GM18868 (cell line): ENCODE measurements around the gene ITGB7.
A peak's percentile ranks its signal among the peaks of the same experiment; 100 is the strongest.

ENCODE experiments used
- ATAC-seq: cut with Tn5 transposase; IDR thresholded peaks from one replicate; pipeline ENCODE4 v1.9.1; 2021; ENCODE audit warnings: mild to moderate bottlenecking, moderate library complexity; ENCODE audit not compliant: unreplicated experiment

The ITGB7 gene

GRCh38 chr12:53198486-53199110, 8.5 kb downstream of the ITGB7 start:
- ATAC-seq, result no peak

- ATAC-seq, result no peak
These were observed 9.9 kb downstream of the ITGB7 start for GRCh38 chr12:53197011-53197640.

GRCh38 chr12:53196486-53196885, 10.6 kb downstream of the ITGB7 start:
- no peak for ATAC-seq

GRCh38 chr12:53195516-53196420, 11.3 kb downstream of the ITGB7 start:
- ATAC-seq, result no peak

- no peak for ATAC-seq
These were observed 12.1 kb downstream of the ITGB7 start for GRCh38 chr12:53194973-53195372.

DNA sequence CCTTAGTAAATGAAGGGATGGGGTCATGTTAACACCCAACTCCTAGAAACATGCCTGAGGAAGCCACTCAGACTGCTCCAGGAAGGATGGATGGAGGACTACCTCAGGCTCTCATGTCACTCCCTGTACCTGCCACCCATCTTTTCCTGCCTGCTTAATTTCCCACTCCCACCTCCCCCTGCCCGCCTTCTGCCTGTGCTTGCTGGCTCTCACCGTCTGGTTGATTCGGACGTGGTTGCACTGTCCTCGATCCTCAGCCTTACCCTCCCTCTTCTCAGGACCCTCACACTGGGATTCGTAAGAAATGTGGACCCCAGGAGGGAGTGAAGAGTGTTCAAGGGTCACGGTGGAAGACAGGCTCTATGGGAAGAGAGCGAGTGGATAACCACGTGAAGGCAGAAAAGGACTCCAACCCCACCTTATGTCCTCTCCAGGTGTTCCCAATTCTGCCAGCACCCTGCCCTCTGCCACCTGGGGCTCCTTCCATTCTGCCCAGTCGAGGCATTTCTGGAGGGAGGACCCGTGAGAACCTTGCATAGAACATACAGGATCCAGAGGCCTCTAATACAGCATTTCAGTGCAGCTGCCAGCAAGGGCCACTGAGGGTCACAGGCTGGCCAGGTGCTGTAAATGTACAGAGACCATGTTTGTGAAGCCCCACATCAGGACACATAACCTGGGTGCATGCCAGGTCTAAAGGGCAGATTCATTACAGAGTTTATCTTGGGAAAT, 12.9 kb downstream of the ITGB7 start:
- no peak for ATAC-seq

- no peak for ATAC-seq
These were observed 14.0 kb downstream of the ITGB7 start for GRCh38 chr12:53193040-53193439.

DNA sequence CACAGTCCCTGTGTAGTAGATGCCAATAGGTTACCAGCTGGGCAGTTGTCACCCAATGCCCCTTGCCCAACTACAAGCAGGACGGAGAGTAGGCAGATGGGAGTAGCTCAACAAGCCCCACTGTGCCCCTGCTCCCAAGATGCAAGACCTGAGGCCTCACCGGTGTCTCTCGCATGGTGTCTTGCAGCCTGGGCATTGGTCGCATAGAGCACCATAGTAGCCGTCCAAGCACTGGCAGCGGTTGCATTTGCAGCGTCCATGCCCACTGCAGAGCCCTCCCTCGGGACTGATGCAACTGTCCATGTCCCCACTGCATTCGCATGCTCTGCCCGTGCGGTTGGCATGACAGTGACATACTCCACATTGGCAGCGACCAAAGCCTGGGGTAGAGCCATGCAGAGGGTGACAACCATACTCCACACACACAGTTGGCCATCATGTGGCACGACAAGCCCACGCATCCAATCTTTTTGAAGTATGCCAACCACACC, 14.5 kb downstream of the ITGB7 start:
- no peak for ATAC-seq

- no peak for ATAC-seq
These were observed 15.0 kb downstream of the ITGB7 start for GRCh38 chr12:53191885-53192530.

- ATAC-seq, result no peak
These were observed 15.8 kb downstream of the ITGB7 start for GRCh38 chr12:53191096-53191884.

GRCh38 chr12:53190108-53190729, 16.8 kb downstream of the ITGB7 start:
- ATAC-seq, result peak; percentile 70

GRCh38 chr12:53187145-53187899, 19.7 kb downstream of the ITGB7 start:
- no peak for ATAC-seq

GRCh38 chr12:53186745-53187144, 20.3 kb downstream of the ITGB7 start:
- ATAC-seq, result no peak

DNA sequence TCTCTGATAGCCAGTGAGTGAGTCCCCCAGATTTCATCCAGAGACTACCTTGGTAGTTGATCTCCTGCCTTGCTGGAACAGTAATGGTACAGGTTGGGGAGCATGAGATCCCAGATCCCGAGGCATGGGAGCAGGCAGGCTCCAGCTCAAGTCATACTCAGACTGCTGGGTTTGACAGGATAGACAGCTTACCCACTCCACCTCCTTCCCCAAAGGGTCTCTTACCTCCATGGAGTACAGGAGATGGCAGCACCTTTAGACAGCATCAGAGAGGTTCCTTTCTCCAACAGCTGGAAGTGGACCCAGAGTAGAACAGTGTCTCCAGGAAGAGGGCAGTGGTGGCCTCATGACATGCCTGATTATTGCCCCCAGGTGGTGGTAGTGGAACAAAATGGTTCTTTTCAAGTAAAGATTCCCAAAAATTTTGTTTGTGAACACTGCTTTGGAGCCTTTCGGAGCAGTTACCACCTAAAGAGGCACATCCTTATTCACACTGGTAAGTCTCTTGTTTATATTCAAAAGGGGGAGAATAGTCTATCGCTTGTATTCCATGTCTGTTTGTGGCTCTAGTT, 21.4 kb downstream of the ITGB7 start:
- no peak for ATAC-seq

DNA sequence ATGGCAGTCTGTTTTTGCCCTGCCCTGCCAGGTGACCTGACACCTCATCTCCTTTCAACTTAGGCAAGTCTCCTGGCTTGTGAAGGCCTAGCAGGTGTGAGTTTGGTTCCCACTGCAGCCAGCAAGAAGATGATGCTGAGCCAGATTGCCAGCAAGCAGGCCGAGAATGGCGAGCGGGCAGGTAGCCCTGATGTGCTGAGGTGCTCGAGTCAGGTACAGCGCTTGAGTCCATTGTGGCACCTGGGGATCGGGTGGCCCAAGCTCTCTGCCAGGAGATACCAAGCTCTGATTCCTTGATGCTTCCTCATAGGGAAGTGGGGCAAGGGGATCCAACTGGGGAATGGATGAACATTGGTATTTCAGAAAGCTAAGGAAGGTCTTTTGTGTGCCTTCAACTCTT, 22.2 kb downstream of the ITGB7 start:
- ATAC-seq, result no peak

DNA sequence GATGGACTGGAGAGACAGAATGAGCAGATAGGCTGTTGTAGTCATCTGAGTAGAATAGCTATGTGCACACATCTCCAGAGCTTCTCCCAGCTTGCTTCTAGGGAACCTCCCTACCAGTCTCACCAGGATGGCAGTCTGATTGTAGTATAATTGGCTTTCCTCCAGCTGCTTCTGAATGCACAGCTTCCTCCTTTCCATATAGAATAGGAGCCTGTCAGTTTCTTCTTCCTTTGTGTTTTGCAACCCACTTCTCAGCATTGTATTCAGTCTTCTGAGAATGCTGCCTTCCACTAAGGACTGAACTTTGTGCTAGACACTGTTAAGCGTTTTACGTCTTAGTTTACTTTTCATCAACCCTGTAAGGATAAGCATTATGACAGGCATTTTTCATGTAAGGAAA, 24.1 kb downstream of the ITGB7 start:
- ATAC-seq, result no peak

GRCh38 chr12:53181935-53182334, 25.1 kb downstream of the ITGB7 start:
- no peak for ATAC-seq

DNA sequence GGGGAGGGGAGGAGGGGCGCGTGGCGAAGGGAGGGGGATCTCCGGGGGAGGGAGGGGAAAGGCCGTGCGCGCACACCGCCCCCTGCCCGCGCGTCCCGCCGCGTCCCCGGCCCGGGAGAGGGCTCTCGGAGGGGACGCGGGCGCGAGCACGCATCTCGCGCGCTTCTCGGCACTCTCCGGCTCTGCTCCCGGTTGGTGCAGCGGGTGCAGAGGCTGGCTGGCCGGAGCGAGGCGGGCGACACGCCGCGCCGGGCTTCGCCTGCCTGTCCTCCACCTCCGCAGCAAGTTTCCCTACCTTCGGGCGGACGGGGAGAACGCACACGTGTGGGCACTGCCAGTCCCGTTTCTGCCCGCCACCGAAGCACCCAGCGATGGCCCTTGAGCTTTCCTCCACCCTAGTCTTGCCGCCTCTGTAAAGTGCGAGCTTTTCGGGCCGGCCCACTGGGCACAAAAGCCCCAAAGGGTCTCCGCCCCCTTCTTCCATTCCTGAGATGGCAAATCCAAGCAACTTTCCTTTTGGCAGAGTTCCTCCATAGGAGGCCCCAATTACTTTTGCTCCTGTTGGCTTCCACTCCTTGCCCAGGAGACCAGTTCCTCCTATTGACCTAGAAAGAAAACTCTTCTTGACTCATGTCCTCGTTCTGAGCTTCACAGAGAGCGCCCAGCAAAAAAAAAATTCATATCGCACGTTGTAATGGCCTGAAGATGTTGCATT, 26.0 kb downstream of the ITGB7 start:
- peak; percentile 56 for ATAC-seq
